GM12891 (cell line): Measurements from ENCODE around the gene SPANXN2.

Source experiments
- DNase-seq: peaks from one replicate; pipeline ENCODE4 v3.0.0; 2011; ENCODE audit warnings: low spot score; ENCODE audit not compliant: insufficient read length
- FAIRE-seq: peaks from 2 replicates; lab custom pipeline; 2011; peaks lifted over from hg19 to GRCh38; lab: Jason Lieb, UNC
- PAX5 ChIP-seq: IDR thresholded peaks from 2 replicates; pipeline ENCODE4 v1.6.1; 2011; ENCODE audit warnings: low read length, moderate library complexity, mild to moderate bottlenecking; ENCODE audit not compliant: insufficient read depth, severe bottlenecking
- POLR2A ChIP-seq: IDR thresholded peaks from 2 replicates; pipeline ENCODE4 v1.6.1; 2011; ENCODE audit warnings: low read depth, low read length, control low read depth
- POLR2AphosphoS5 ChIP-seq: IDR thresholded peaks from 2 replicates; pipeline ENCODE4 v1.6.1; 2011; ENCODE audit warnings: low read depth, low read length, control low read depth
- POU2F2 ChIP-seq: IDR thresholded peaks from 2 replicates; pipeline ENCODE4 v1.6.1; 2011; ENCODE audit warnings: low read depth, mild to moderate bottlenecking, control low read depth, low read length, moderate library complexity
- SPI1 ChIP-seq: IDR thresholded peaks from 2 replicates; pipeline ENCODE4 v1.6.1; 2011; ENCODE audit warnings: low read depth, low read length, control low read depth
- TAF1 ChIP-seq: IDR thresholded peaks from 2 replicates; pipeline ENCODE4 v1.6.1; 2011; ENCODE audit warnings: low read depth, low read length, control low read depth

The SPANXN2 gene

DNA sequence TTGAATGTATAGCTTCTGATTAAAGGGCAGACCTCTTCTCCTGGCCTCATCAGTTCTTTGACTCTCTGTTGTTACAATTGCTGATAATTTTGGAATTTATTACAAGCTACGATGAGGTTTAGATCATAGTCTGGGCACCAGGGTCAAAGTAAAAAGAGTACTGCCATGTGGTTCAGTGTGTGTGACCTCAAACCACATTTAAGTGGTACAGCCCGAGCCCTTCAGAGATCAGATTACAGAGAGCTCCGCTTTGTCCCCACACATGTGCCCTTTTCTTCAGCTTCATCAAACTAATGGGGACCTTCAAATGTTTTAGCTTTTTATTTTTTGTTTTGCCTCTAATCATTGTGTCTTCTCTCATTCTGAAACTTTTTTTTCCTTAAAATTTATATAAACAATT is 37.1 kb downstream of the SPANXN2 start:
- TF ChIP-seq POLR2A (no peak), POLR2AphosphoS5 (no peak), SPI1 (no peak), POU2F2 (no peak), PAX5 (no peak), TAF1 (no peak)
- FAIRE-seq (no peak), DNase-seq (no peak)

- FAIRE-seq (no peak), DNase-seq (no peak)
- TF ChIP-seq POLR2AphosphoS5 (no peak), PAX5 (no peak), SPI1 (no peak), POU2F2 (no peak), TAF1 (no peak), POLR2A (no peak)
Observed at GRCh38 chrX:143674926-143675325, 45.6 kb downstream of the SPANXN2 start.

DNA sequence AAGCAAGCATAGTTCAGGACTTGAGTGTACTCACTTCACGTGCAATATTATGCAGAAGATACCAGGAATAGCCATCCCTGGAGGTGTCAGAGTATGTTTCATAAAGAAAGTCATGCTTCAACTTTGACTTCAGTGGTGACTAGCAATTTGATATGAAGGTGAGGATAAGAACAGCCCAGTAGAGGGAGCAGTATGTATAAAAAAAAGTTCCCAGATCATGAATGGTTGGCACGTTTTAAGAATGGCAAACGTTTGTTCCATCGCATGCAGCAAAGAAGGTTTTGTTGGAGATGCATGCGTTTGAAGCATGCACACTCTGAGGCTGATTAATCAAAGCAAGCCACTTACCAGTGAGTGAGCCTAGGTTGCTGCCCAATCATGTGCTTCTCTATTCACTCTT is 51.2 kb downstream of the SPANXN2 start:
- TF ChIP-seq POLR2AphosphoS5 (no peak), POLR2A (no peak), POU2F2 (no peak)
- FAIRE-seq (no peak), DNase-seq (no peak)

- TF ChIP-seq SPI1: no peak
- TF ChIP-seq POU2F2: no peak
- no peak for TF ChIP-seq POLR2AphosphoS5
- no peak for TF ChIP-seq PAX5
- TF ChIP-seq POLR2A: no peak
- no peak for TF ChIP-seq TAF1
- DNase-seq (no peak), FAIRE-seq (no peak)
Observed at GRCh38 chrX:143664302-143664701, 56.2 kb downstream of the SPANXN2 start.

GRCh38 chrX:143663755-143664154 is 56.8 kb downstream of the SPANXN2 start:
- TF ChIP-seq POLR2AphosphoS5 (no peak), PAX5 (no peak), SPI1 (no peak), TAF1 (no peak), POLR2A (no peak), POU2F2 (no peak)
- DNase-seq (no peak), FAIRE-seq (no peak)
